ENCODE measurements around the gene PCDHB4.
A peak's percentile ranks its signal among the peaks of the same experiment; 100 is the strongest.
"Not testable (repeated sequence)": the region's sequence is repeated elsewhere in the genome, so short reads cannot be mapped to it uniquely, and the experiment has no call there.

Gene PCDHB4

GRCh38 chr5:141100243-141100805 is 21.3 kb upstream of the PCDHB4 start, which contains the start of gene PCDHB3:
PCDHB3 (plus strand) TSS chr5:141100473; CDS start chr5:141100650, 177 bp downstream.
- H3K4me3 ChIP-seq (ENCODE audit: low read length), result peak within 1 kb of the TSS; percentile 17
- TF ChIP-seq, protein P1, sequence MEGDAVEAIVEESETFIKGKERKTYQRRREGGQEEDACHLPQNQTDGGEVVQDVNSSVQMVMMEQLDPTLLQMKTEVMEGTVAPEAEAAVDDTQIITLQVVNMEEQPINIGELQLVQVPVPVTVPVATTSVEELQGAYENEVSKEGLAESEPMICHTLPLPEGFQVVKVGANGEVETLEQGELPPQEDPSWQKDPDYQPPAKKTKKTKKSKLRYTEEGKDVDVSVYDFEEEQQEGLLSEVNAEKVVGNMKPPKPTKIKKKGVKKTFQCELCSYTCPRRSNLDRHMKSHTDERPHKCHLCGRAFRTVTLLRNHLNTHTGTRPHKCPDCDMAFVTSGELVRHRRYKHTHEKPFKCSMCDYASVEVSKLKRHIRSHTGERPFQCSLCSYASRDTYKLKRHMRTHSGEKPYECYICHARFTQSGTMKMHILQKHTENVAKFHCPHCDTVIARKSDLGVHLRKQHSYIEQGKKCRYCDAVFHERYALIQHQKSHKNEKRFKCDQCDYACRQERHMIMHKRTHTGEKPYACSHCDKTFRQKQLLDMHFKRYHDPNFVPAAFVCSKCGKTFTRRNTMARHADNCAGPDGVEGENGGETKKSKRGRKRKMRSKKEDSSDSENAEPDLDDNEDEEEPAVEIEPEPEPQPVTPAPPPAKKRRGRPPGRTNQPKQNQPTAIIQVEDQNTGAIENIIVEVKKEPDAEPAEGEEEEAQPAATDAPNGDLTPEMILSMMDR (conservative IDR thresholded peaks at IDR 0.05; ENCODE audit: low read length), result peak; percentile 33
- peak; percentile 32 for DNase-seq (ENCODE audit: low read depth)

GRCh38 chr5:141101059-141101458 is 20.6 kb upstream of the PCDHB4 start:
- no peak for DNase-seq (ENCODE audit: low read depth)
- TF ChIP-seq, protein P1 (conservative IDR thresholded peaks at IDR 0.05; ENCODE audit: low read length), result no peak
- H3K4me3 ChIP-seq (ENCODE audit: low read length), result no peak overlapping the region

GRCh38 chr5:141102070-141102469 is 19.5 kb upstream of the PCDHB4 start:
- not testable (repeated sequence) for H3K4me3 ChIP-seq (ENCODE audit: low read length)

DNA sequence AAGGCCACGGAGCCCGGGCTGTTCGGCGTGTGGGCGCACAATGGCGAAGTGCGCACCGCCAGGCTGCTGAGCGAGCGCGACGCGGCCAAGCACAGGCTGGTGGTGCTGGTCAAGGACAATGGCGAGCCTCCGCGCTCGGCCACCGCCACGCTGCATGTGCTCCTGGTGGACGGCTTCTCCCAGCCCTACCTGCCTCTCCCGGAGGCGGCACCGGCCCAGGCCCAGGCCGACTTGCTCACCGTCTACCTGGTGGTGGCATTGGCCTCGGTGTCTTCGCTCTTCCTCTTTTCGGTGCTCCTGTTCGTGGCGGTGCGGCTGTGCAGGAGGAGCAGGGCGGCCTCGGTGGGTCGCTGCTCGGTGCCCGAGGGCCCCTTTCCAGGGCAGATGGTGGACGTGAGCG is 19.1 kb upstream of the PCDHB4 start:
- DNase-seq (ENCODE audit: low read depth); H3K4me3 ChIP-seq (ENCODE audit: low read length): not testable (repeated sequence)

More at GRCh38 chr5:141102070-141102469, 19.5 kb upstream of the PCDHB4 start:
- not testable (repeated sequence) for DNase-seq (ENCODE audit: low read depth)

DNA sequence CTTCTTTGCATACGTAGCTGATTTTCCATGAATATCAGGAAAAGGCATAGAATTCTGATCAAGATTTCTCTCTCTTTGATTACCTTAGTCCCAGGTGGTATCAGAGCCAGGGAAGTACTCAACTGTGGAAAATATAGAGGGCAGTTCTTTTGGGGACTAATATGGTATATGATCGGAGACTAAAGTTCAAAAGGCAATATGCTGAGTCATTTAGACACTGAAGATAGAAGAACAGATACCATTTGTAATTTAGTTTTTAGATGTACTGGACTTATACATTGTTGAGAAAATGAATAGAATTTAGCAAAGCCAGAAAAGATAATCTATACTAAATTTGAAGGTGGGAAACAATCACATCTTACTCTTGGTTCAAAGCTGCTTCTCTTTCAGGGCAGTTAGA is 16.3 kb upstream of the PCDHB4 start:
- DNase-seq (ENCODE audit: low read depth), result no peak

DNA sequence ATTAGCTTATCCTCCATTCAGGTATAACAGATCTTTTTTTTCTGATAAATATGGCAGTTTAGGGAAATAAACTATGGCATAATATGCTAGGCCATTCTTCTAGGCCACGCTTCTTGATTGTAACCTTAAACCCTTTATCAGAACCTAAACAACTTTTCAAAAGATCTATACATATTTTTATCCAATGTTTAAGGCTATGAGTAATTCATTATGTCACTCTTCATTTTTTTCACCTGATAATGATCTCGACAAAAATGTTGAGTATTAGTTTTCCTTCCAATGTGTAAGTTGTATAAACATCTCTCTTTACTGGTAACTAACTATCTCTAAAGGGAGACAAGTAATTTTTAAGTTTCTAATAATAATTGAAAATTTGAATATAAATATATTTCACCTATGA is 2.4 kb upstream of the PCDHB4 start:
- H3K4me3 ChIP-seq (ENCODE audit: low read length), result no peak overlapping the region
- no peak for DNase-seq (ENCODE audit: low read depth)
- TF ChIP-seq, protein P1 (conservative IDR thresholded peaks at IDR 0.05; ENCODE audit: low read length), result no peak

More for the DNA sequence above, 16.3 kb upstream of the PCDHB4 start:
- TF ChIP-seq, protein P1 (conservative IDR thresholded peaks at IDR 0.05; ENCODE audit: low read length), result no peak
- no peak overlapping the region for H3K4me3 ChIP-seq (ENCODE audit: low read length)

GRCh38 chr5:141121985-141122384 is 367 bp downstream of the PCDHB4 start:
- TF ChIP-seq, protein P1 (conservative IDR thresholded peaks at IDR 0.05; ENCODE audit: low read length), result no peak
- DNase-seq (ENCODE audit: low read depth), result no peak
- H3K4me3 ChIP-seq (ENCODE audit: low read length), result peak overlapping the region; percentile 15; the same call in 1 of the 2 replicates

DNA sequence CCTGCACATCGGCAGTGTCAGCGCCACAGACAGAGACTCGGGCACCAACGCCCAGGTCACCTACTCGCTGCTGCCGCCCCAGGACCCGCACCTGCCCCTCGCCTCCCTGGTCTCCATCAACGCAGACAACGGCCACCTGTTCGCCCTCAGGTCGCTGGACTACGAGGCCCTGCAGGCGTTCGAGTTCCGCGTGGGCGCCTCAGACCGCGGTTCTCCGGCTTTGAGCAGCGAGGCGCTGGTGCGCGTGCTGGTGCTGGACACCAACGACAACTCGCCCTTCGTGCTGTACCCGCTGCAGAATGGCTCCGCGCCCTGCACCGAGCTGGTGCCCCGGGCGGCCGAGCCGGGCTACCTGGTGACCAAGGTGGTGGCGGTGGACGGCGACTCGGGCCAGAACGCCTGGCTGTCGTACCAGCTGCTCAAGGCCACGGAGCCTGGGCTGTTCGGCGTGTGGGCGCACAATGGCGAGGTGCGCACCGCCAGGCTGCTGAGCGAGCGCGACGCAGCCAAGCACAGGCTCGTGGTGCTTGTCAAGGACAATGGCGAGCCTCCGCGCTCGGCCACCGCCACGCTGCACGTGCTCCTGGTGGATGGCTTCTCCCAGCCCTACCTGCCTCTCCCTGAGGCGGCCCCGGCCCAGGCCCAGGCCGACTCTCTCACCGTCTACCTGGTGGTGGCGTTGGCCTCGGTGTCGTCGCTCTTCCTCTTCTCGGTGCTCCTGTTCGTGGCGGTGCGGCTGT is 1.9 kb downstream of the PCDHB4 start:
- DNase-seq (ENCODE audit: low read depth); H3K4me3 ChIP-seq (ENCODE audit: low read length): not testable (repeated sequence)
